NCI-H748 (cell line): ENCODE data around the gene MIER3.
"Not testable (repeated sequence)": the region's sequence is repeated elsewhere in the genome, so short reads cannot be mapped to it uniquely, and the experiment has no call there.

Source experiments
- DNase-seq: peaks from one replicate; lab custom pipeline; 2025; ENCODE audit not compliant: unreplicated experiment; lab: John Stamatoyannopoulos, UW

Gene MIER3, protein sequence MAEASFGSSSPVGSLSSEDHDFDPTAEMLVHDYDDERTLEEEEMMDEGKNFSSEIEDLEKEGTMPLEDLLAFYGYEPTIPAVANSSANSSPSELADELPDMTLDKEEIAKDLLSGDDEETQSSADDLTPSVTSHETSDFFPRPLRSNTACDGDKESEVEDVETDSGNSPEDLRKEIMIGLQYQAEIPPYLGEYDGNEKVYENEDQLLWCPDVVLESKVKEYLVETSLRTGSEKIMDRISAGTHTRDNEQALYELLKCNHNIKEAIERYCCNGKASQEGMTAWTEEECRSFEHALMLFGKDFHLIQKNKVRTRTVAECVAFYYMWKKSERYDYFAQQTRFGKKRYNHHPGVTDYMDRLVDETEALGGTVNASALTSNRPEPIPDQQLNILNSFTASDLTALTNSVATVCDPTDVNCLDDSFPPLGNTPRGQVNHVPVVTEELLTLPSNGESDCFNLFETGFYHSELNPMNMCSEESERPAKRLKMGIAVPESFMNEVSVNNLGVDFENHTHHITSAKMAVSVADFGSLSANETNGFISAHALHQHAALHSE

DNA sequence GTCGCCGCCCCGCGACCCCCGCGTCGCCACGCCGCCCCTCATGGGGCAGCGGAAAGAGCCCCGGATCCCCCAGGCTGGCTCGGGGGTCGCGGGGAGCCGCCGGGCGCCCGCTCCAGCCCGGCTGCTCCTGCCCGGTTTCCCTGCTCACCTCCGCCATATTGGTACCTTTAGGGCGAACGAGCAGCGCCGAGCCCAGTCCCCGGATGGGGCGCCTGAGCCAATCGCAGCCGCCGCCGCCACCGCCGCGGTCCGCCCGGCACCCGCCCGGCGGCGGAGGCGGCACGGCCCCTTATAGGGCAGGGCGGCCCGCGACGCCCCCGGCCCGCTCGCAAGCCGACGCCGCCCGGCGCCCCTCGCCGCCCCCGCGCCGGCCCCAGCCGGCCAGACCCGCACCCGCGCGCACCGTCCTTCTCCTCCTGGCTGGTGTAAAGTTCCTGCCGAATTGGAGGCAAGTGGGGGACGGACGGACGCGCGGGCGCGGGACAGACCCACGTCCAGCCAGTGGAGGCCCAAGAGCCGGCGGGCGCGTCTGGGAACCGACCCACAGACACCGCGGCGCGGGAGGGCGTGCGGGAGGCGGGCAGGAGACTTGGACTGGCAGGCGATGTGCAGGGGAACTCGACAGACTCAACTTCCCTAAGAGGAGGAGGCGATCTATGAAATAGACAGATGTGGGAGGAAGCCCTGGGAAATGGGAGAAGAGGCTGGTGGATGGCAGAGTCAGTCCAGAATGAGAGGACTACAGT is at the start of gene MIER3:
Gene MIER3 (minus strand): TSS at position 178 of the 746 bp plus-strand sequence. CDS start 21 bp downstream, at position 157.
- DNase-seq, result peak; percentile 82

DNA sequence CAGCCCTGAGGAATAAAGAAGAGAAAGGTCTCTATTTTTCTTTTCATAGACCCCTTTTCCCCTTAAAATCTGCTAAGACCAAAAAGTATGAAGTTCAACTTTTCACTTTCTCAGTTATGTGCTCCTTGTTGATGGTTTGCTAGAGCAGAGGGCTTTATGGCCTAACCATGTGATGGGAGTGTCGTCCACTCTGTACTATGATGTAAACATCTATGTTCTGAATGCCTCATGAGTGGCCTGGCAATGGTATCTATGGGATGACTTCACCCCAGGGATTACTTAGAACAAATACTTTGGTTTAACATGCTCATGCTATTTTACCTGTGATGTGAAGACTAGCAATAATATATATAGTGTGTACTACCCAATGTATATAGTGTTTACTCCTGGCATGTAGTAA is 43.7 kb upstream of the MIER3 start:
- DNase-seq, result no peak

DNA sequence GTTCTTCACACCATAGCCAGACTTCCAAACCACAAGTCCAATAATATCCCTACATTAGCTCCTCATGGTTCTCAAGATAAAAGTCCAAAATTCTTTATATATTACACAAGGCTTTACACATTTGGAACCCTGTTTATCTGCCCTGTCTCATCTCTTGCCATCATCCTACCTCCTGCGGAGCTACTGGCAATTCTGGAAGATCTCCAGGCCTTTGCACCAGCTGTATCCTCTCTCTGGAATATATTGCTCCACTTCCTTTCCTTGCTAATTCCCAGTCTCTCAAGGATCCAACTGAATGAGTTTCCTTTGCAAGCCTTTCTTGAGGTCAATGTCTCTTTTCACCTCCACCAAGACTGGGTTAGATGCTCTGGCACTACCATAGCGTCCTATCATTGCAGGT is 41.3 kb upstream of the MIER3 start:
- no peak for DNase-seq

DNA sequence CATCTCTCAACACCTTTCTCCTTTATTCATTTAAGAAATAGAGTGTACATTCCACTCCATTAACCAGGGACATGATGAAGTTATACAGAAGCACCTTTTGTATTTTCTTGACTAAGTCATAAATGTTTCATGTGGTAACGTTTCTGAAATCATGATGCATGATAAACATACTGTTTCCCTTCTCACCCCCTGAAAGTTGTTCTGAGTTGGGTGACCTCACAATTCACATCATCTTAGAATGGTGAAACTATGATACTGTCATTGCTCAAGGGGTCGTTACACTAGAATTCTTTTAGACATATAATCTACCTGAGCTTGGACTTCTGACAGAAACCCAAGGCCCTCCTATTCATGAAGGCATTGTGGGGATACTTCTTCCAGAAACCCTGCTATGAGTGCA is 37.8 kb upstream of the MIER3 start:
- DNase-seq, result no peak

DNA sequence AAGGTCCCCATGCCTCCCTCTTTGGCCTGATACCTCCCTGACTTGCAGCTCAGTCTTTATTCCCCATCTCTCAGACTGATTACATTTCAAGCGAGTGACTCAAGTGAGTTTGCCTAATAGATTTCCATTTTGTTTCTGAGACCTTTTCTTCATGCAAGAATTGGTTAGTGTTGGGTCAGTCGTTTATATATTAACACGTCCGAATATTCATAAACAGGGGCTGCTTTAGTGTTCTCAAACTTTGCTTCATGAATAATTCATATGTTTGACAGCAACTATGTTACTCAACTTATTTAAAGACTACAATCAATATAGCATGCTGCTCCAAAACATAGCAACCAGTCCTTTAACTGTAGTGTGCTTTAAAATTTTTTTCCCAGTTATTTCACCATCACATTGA is 36.6 kb upstream of the MIER3 start:
- DNase-seq, result no peak

DNA sequence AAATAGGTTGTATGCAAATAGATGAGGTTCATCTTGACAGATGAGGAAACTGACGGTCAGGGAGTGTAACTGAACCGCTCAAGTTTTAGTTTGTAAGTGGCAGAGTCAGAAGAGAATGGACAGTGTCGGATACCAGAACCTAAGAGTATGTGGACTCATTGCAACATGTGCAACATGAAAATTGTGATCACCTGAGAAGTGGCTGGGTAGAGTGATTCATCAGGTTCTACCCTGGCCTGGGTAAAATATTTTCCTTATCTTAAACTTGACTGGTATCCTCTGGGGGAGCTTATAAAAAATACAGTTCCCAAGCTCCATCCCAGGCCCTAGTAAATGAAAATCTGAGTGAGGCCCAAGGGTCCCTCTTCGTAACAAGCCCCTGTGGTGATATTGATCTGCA is 35.2 kb upstream of the MIER3 start:
- no peak for DNase-seq

DNA sequence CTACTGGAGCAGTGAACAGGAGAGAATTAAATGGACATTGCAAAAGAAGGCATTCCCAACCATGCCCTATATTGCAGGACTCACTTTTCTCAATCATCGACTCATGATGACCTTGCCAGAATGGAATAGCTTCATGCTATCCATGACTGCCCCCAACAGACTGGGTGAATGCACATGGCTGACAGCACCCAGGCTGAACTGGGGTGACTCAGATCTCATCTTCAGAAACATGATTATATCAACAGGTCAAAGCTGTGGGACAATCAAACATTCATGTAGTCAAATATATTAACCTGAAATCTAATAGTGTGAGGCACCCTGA is 34.7 kb upstream of the MIER3 start:
- no peak for DNase-seq

DNA sequence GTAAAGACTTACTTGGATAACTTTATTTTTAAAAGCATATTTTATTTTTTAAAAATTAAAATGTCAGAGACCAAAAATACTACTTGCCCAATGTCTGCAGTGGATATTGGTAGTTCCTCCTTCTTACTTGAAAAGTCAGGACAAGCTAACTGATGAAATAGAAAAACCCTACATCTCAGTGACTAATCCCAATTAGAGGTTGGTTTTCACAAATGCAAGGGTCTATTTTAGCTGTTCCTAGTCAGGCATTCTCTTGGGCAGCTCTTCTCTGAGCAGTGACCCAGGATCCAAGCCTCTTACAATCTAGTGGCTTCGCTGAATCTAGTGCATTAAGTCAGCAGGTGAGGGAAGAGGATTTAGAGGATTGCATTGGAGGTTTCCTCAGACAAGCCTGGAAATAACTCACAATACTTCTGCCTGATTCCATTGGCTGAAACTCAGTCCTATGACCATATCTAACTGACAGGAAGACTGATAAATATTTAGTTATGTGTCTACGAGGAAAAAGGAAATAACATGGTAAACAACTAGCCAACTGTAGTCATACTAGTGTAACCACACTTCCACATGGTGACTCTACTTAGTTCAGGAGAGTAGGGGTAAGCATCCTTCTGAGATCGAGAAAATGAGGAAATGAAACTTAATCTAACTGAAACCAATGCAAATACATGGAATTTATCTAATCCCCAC is 34.2 kb upstream of the MIER3 start:
- DNase-seq, result no peak

DNA sequence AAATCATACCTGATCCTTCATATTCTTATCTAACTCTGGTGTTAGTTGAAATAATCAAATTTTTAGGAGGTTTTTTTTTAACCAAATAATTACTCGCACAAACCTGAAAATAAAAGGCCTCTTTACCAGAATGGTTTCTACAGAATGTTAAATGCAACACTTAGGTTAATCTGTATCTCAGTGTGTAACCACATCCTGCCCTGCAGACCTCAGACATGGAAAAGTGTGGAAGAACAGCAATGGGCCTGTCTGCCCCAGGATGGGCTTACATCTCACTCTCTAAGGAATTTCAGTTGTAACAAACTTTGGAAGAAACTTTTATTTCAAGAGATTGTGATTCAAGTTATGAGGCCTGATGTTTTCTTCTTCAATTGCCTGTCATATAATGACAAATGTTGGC is 32.5 kb upstream of the MIER3 start:
- DNase-seq, result no peak

DNA sequence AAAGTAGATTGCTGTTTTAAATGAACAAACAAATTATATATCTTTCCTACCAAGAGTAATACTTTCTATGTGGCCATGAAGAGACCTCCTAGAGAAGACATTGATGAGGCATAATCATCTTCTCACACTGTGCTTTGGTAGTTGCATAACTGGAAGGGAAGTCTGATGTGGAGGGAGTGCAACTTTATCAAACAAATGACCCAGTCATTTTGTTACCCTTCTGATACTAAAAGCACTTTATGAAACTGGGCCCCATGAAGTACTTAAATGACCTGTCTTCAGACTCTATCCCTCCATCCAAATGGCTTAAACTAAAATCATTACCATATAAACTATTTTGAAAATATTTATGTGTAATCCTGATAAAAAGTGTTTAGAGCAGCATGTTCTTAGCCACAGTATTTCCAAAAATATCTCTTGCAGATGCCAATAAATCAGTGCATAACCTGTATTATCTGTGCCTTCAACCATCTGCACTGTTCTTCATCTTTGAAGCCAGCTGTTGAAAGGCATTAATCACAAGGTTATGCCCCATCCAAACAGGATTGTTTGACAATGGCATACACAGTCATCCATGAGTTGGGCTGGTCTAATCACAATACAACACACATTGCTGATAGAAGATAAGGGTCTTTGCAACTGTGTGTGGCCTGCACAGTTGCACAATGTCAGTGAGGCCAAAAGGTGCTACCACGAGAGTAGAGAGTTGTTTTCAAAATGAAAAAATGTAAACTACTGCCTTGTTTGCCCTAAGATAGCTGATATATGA is 31.9 kb upstream of the MIER3 start:
- no peak for DNase-seq

DNA sequence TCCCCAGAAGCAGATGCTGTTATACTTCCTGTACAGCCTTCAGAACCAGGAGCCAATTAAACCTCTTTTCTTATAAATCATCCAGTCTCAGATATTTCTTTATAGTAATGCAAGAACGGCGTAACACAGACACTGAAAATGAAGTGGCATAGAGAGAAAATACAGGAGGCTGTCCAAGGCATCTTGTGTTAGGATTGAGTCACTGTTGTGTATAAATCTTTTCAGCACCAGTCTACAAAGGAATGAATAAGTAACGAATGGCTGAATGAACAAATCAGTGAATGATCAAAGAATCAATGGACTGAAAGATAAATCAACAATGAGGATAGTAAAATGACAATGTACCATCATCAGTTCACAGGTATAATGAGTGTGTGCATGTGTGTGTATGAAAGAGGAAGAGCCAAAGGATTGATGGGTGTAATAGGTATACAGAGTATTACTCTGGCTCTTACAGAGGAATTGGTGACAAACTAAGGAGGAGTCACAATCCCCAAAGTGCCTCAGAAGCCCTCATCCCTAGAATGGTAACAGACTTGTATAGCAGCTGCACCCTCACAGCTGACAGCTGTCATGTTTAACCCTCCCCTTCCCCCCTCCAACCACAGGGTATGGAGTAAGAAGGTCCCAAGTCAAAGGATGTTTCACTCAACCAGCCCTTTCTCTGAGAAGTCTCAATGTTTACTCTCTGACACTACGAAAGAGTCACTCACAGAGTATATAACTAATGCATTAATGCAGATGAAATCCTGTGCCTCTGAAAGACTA is 29.8 kb upstream of the MIER3 start:
- no peak for DNase-seq

DNA sequence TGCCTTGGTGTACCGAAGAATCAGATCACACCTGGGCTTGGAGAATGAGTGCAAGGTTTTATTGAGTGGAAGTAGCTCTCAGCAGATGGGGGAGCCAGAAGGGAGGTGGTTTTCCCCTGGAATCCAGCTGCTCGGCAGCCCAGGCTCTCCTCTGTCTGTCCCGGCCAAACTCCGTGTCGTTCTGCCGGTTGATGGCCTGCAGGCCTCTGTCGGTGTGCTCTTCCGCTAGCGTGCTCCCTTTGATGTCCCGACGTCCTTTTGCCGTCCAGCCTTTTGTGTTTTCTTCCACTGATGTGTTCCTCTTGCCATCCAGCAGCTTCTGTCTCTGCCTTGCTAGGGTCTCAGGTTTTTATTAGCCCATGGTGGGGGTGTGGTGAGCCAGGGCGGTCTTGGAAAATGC is 28.0 kb upstream of the MIER3 start:
- DNase-seq, result no peak

DNA sequence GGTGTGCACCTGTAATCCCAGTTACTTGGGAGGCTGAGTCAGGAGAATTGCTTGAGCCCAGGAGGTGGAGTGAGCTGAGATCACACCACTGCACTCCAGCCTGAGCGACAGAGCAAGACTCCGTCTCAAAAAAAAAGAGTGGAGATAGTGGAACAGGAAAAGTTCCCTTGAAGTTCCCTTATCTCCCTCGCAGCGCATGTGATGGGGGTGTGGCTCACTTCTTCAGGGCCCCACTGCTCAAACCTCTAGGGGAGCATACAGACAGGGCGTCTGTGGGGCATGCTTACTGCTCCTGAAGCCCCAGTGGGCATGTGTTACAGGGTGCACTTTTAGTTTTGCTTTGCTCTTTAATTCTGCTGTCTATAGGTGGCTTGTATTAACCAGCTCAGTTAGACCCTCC is 27.6 kb upstream of the MIER3 start:
- DNase-seq, result not testable (repeated sequence)

DNA sequence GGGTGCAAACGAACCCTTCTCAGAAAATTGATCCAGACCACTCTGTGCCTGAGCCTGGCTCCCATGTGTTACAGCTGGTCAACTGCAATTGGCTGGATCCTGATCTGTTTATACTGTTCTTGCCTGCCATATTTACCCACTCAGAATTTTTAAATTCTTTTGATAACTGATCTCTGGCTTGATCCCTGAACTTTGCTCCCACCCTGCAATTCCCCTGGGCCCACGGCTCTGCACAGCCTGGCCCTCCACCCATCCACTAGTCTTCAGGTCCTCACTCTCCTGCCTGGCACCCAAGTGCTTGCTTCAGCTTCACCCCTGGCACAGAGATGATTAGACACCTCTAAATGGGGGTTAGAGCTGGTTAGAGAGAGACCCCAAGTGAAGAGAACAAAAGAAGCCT is 25.9 kb upstream of the MIER3 start:
- no peak for DNase-seq

DNA sequence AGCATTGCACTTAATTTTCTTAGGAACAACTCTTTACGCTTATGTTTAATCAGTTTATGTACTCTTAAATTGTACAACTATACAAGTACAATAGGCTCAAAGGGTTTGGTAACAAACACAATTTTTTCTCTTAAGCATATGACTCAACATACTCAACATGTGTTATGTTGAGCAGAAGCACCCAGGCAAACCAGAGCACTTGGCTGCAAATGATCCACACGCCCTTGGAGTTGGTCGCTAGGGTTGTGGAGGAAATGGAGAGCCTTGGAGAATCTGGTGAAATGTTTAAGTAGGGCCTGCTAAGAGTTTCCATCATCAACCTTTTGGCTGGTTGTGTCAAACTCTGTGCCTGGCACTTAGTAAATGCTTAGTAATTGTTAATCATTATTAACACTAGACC is 25.1 kb upstream of the MIER3 start:
- no peak for DNase-seq

DNA sequence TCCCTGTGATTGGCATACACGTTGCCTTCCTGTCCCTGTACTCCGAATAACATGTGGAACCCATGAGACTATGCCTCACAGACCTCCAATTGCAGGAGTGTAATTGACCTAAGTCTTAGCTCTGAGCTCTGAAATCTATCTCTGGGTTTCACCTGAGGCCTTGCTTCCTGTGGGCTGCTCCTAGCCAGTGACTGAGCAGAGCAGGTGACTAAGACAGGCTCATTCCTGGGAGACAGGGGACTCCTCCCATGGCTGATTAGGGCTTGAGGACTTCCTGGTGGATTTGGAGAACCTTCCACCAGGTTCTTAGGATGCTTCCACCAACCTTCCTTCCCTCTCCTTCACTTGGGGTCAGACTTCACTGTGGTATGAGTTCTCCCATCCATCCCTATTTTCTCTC is 22.3 kb upstream of the MIER3 start:
- no peak for DNase-seq

DNA sequence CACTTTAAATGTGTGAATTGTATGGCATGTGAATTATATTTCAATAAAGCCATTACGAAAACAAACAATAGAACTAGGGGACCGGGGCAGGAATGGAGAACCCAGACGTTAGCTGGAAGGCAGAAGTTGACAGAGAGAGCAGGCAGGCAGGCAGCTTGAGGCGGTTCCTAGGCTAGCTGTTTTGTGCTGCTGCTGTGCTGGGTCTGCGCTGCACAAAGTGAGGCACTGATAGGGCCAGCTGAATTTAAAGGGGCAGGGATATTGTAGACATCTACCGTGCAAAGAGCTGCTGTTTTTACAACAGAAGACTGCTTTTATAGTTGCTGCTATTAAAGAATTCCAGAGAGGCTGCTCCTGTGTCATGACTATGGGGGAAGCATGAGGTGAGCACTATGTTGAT is 21.6 kb upstream of the MIER3 start:
- no peak for DNase-seq

DNA sequence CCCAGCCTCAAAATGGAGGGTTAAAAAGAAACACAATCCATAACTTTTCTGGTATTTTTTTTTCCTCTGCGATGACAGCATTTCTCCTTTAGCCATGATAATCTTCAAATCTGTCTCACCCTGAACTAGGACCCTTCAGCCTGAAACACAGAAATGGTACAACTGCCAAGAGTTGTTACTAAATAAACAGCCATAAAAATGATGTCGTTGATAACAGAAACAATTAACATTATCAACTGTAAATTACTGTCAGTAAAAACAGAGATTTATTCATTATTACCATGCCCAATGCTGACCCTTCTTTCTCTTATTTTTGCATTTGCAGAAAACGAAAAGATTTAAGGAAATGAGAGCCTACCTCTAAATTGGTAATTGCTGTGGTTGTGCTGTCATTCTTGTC is 19.4 kb upstream of the MIER3 start:
- no peak for DNase-seq

DNA sequence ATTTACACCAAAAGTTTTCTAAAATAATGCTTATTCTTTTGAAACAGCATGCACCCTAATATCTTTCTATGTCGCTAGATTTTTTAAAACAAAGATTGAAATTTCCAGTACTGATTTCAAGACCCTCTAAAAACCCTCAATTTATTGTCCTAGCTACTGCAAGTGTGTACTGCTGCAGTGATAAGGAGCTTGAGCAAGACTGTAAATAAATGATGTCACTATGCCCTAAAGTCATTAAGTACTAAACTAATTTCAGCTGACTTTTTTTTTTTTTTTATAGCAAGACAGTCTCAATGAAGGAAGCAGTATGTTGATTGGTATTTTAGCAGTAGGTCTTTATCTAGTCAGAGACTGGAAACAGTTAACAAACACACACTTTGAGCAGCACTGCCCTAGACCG is 12.2 kb upstream of the MIER3 start:
- DNase-seq, result no peak

DNA sequence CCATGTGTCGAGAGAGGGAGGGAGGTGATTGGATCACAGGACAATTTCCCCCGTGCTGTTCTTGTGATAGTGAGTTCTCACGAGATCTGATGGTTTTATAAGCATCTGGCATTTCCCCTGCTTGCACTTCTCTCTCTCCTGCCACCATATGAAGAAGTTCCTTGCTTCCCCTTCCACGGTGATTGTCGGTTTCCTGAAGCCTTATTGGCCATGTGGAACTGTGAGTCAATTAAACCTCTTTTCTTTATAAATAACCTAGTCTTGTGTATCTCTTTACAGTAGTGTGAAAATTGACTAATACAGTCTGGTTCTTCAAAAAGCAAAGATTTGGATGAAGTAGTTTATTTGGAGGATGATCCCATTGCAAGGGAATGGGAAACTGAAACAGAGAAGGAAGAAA is 11.3 kb upstream of the MIER3 start:
- no peak for DNase-seq
